ENCODE measurements around the gene ACOT13. TPM values are rescaled to one million over a fixed set of nuclear protein-coding genes. Genes with fewer than 3 reads are reported as not detected.

ACOT13 gene
- total and polyA plus RNA-seq, 2 of the 8 experiments (the other 6 are each of a cell fraction or from before 2014, with no cell fraction given), result 27.6 to 40.6 TPM

DNA sequence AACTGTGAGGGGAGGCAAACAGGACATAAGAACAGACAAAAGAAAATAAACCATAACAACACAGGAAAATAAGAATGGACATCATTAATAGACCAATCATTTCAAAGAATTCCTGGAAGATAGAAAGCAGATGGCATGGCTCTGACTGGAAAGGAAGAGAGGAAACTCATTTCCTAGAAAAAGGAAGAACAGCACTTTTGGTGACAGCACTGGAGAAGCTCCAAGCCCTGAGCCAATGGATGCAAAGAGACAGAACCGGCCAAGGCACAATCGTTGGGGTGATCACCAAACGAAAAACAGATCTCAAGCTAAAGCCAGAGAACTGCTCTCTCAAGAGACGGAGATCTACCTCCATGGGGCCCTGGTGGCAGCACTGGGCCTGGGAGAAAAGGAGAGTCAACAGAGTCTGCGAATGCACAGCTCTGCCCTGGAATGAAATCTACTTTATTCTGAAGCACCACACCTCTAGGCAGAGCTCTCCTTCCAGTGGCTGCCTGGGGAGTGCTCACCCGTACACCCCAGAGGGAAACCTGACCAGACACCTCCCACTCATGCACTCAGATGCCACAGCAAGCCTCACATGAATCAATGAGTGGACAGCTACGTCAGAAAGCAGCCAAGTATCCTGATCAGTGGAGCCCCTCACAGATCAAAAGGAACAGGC is 45.1 kb upstream of the ACOT13 start:
- H2BK5ac ChIP-seq (ENCODE audit: low read depth, low read length), result no peak overlapping the region
- H3K23ac ChIP-seq (ENCODE audit: insufficient read length), result no peak overlapping the region
- H2AFZ ChIP-seq (ENCODE audit: low read length), result peak overlapping the region; percentile 81; the same call in 1 of the 2 replicates
- H3K27me3 ChIP-seq (replicated peaks in 1 of 4; ENCODE audit: control insufficient read depth in 3 of 4, extremely low read depth in 1 of 4, insufficient read depth in 3 of 4, low read length in 3 of 4), result no peaks in the 10 kb centered on the region
- no peak overlapping the region for H2BK15ac ChIP-seq (ENCODE audit: low read length)
- H3K4ac ChIP-seq (replicated peaks; ENCODE audit: insufficient read length, low read depth, low read length), result no peak overlapping the region
- H4K5ac ChIP-seq (ENCODE audit: insufficient read length, low read depth, low read length), result no peak overlapping the region
- no peaks in the 10 kb centered on the region for H4K20me1 ChIP-seq (replicated peaks in 1 of 2; ENCODE audit: control insufficient read depth in 1 of 2, insufficient read depth in 2 of 2, low read length in 2 of 2)
- TF ChIP-seq, protein P1, sequence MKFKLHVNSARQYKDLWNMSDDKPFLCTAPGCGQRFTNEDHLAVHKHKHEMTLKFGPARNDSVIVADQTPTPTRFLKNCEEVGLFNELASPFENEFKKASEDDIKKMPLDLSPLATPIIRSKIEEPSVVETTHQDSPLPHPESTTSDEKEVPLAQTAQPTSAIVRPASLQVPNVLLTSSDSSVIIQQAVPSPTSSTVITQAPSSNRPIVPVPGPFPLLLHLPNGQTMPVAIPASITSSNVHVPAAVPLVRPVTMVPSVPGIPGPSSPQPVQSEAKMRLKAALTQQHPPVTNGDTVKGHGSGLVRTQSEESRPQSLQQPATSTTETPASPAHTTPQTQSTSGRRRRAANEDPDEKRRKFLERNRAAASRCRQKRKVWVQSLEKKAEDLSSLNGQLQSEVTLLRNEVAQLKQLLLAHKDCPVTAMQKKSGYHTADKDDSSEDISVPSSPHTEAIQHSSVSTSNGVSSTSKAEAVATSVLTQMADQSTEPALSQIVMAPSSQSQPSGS (IDR thresholded peaks at IDR 0.05; ENCODE audit: low read length), result no peak
- TF ChIP-seq TEAD4 (IDR thresholded peaks at IDR 0.05; ENCODE audit: low read depth, low read length) (no peak), RXRA (IDR thresholded peaks at IDR 0.05; ENCODE audit: insufficient read depth, low read depth, low read length) (no peak)
- H3K18ac ChIP-seq (ENCODE audit: extremely low read depth, low read length), result no peak overlapping the region
- no peak overlapping the region for H3K27ac ChIP-seq (ENCODE audit: low read depth, low read length)
- no peak overlapping the region for H3K4me3 ChIP-seq (ENCODE audit: extremely low read depth in 1 of 4, insufficient read depth in 2 of 4, low read depth in 3 of 4, low read length in 4 of 4)
- no peaks in the 10 kb centered on the region for H3K79me2 ChIP-seq (ENCODE audit: control insufficient read depth in 1 of 2, insufficient read depth in 2 of 2, low read length in 2 of 2)
- DNase-seq (ENCODE audit: low read depth in 1 of 2, low spot score in 2 of 2) (no peak), FAIRE-seq (no peak)
- H4K91ac ChIP-seq (replicated peaks; ENCODE audit: insufficient read length, low read length), result no peak overlapping the region
- POLR2A ChIA-PET (ENCODE audit: partially characterized antibody), result interaction anchor here (0.9 to 1.9 kb wide), 4 partner anchors 8 to 44 kb away, joined by 3 to 5 read pairs (median 4); partner anchors contain the start of gene KIAA0319
- 91% methylated on average over 7 of the region's 7 CpGs; no CpG with 5 or more reads in 1 of the 2 experiments for WGBS, 2 experiments (ENCODE audit: extremely low coverage in 1 of 2, insufficient coverage in 1 of 2, insufficient read length in 1 of 2, insufficient replicate concordance in 2 of 2, low coverage in 1 of 2, low lambda C conversion rate in 2 of 2, missing lambda C conversion rate in 1 of 2)
- H3K9me3 ChIP-seq (ENCODE audit: insufficient read depth in 2 of 2, low read depth in 1 of 2, low read length in 1 of 2), result no peaks in the 10 kb centered on the region
- no peaks in the 10 kb centered on the region for H3K79me1 ChIP-seq (ENCODE audit: low read depth, low read length)
- H2AK5ac ChIP-seq (ENCODE audit: low read depth, low read length), result no peak overlapping the region
- H3K4me1 ChIP-seq (replicated peaks in 1 of 4; ENCODE audit: control insufficient read depth in 3 of 4, insufficient read depth in 4 of 4, low read length in 3 of 4), result no peaks in the 10 kb centered on the region
- H2BK12ac ChIP-seq (ENCODE audit: low read depth, low read length), result no peak overlapping the region
- H3K56ac ChIP-seq (replicated peaks; ENCODE audit: insufficient read length, low read depth, low read length), result no peak overlapping the region
- H2BK20ac ChIP-seq (ENCODE audit: low read length), result no peak overlapping the region
- H3K23me2 ChIP-seq (ENCODE audit: low read depth, low read length), result no peaks in the 10 kb centered on the region
- H3K14ac ChIP-seq (ENCODE audit: insufficient read length), result no peak overlapping the region
- H3K36me3 ChIP-seq (ENCODE audit: control insufficient read depth in 2 of 4, insufficient read depth in 4 of 4, low read length in 3 of 4), result no peaks in the 10 kb centered on the region
- no peak overlapping the region for H4K8ac ChIP-seq (ENCODE audit: extremely low read depth, insufficient read depth, low read length)
- H3K4me2 ChIP-seq (ENCODE audit: insufficient read depth in 1 of 2, low read depth in 2 of 2, low read length in 2 of 2), result no peak overlapping the region
- CTCF ChIA-PET (ENCODE audit: partially characterized antibody), result interaction anchor here (0.6 to 2.8 kb wide), 11 partner anchors 9 to 987 kb away, joined by 3 to 12 read pairs (median 3); no protein-coding TSS in a partner anchor
- H3K9ac ChIP-seq (replicated peaks in 1 of 4; ENCODE audit: extremely low read depth in 1 of 4, low read depth in 3 of 4, low read length in 3 of 4), result no peak overlapping the region
- H2BK120ac ChIP-seq (replicated peaks; ENCODE audit: low read depth, low read length), result no peak overlapping the region
